GM06990 (cell line): ENCODE data around the gene HECW1.

ENCODE experiments used
- DNase-seq: peaks from one replicate; pipeline ENCODE4 v3.0.0-alpha.2; 2011; ENCODE audit not compliant: insufficient read length; ENCODE audit errors: extremely low read depth
- H3K27me3 ChIP-seq: replicated peaks from 2 replicates; pipeline ENCODE4 v1.6.0; 2011; ENCODE audit warnings: low read length; ENCODE audit not compliant: control insufficient read depth, insufficient read depth
- H3K36me3 ChIP-seq: 2 replicates; pipeline ENCODE4 v1.5.1; 2011; ENCODE audit warnings: low read length; ENCODE audit not compliant: control insufficient read depth, insufficient read depth
- H3K4me3 ChIP-seq: replicated peaks from 2 replicates; pipeline ENCODE4 v1.5.1; 2011; ENCODE audit warnings: low read depth, mild to moderate bottlenecking, control low read depth, low read length
- CTCF ChIP-seq: IDR thresholded peaks from 2 replicates; pipeline ENCODE4 v1.5.1; 2011; ENCODE audit warnings: low read length, control low read depth, mild to moderate bottlenecking, inconsistent platforms; ENCODE audit not compliant: insufficient read depth, poor library complexity, severe bottlenecking

The HECW1 gene

DNA sequence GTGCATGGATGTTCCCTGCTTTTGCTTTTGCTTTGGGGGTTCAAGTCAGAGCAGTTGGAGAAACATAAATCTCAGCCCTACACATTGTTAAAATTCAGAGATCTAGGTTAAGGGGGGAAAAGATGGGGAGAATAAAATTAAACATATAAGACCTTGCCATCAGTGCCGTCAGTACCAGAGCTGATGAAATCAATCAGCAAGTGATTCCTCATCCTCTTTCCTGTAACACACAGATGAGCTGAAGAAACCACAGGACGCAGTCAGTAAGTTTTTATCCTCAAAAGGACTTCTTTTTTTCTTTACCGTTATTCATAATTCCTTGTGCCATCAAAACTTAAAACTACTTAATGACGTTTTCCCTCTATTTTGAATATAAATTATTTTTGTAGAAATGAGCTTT is 5.9 kb downstream of the HECW1 start:
- Histone ChIP-seq H3K36me3 (no peaks in the 10 kb centered on the region), H3K4me3 (no peak overlapping the region), H3K27me3 (no peaks in the 10 kb centered on the region; the same call in 1 of the 2 replicates)
- no peak for TF ChIP-seq CTCF
- DNase-seq: no peak

GRCh38 chr7:43119371-43120075 is 7.1 kb downstream of the HECW1 start:
- Histone ChIP-seq H3K4me3 (no peak overlapping the region), H3K36me3 (no peaks in the 10 kb centered on the region), H3K27me3 (no peaks in the 10 kb centered on the region)
- DNase-seq: no peak
- no peak for TF ChIP-seq CTCF

GRCh38 chr7:43121973-43122372 is 9.5 kb downstream of the HECW1 start:
- Histone ChIP-seq H3K27me3 (no peaks in the 10 kb centered on the region), H3K36me3 (no peaks in the 10 kb centered on the region), H3K4me3 (no peak overlapping the region)
- TF ChIP-seq CTCF: no peak
- no peak for DNase-seq

GRCh38 chr7:43123457-43123856 is 11.0 kb downstream of the HECW1 start:
- no peak for TF ChIP-seq CTCF
- Histone ChIP-seq H3K4me3 (no peak overlapping the region), H3K36me3 (no peaks in the 10 kb centered on the region), H3K27me3 (no peaks in the 10 kb centered on the region)
- DNase-seq: no peak

- TF ChIP-seq CTCF: no peak
- no peak for DNase-seq
These were observed 11.9 kb downstream of the HECW1 start for GRCh38 chr7:43124388-43124787.

DNA sequence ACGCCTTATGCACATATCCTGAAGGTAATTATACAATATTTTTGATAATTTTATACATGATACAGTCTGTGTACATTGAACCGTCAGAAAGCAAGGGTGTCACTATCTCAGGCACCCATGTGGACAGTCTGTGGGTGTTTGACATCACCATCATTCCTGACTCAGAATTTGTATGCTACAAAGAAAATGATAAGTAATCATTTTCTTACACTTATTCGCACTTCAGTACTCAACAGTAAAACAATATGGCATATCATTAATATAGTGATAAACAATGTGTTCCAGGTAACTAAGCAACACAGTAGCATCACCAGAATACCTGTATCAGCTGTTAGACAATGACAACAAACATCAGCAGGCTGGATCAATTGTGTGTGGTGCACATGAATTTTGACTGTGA is 17.9 kb downstream of the HECW1 start:
- no peak for TF ChIP-seq CTCF
- H3K27me3 ChIP-seq: no peaks in the 10 kb centered on the region
- no peaks in the 10 kb centered on the region for H3K36me3 ChIP-seq
- no peak overlapping the region for H3K4me3 ChIP-seq
- no peak for DNase-seq

More at GRCh38 chr7:43124388-43124787, 11.9 kb downstream of the HECW1 start:
- Histone ChIP-seq H3K36me3 (no peaks in the 10 kb centered on the region), H3K27me3 (no peaks in the 10 kb centered on the region), H3K4me3 (no peak overlapping the region)
